Hindlimb muscle (tissue), 1 donor: Measurements from ENCODE around the gene SLC2A8. TPM values are rescaled to one million over a fixed set of nuclear protein-coding genes. Genes with fewer than 3 reads are reported as not detected.

ENCODE experiments used
- polyA plus RNA-seq: library from polyadenylated mRNA; unstranded; fragments of 120-200 nt; gene quantifications from one replicate; pipeline ENCODE4 v1.2.1, GENCODE V29; 2013; ENCODE audit not compliant: insufficient read length

The SLC2A8 gene
- polyA plus RNA-seq, 1 donor, result 13.7 TPM

Other genes starting within 250 kb of the SLC2A8 start
- gene GARNL3, start 132.4 kb upstream of the SLC2A8 start, polyA plus RNA-seq, result 17.8 TPM
- gene ZNF79, start 27.2 kb downstream of the SLC2A8 start, polyA plus RNA-seq, result 4.8 TPM
- 2,053 TPM for gene RPL12, start 54.2 kb downstream of the SLC2A8 start, polyA plus RNA-seq
- gene LRSAM1, start 54.3 kb downstream of the SLC2A8 start, polyA plus RNA-seq, result 16.9 TPM
- gene STXBP1, start 215.1 kb downstream of the SLC2A8 start, polyA plus RNA-seq, result 15.7 TPM